NB4 (cell line): ENCODE results near the gene CYTH1.

Source experiments
- CTCF ChIP-seq: IDR thresholded peaks from one replicate; pipeline ENCODE4 v1.5.1; 2012; ENCODE audit warnings: low read depth, low read length
- MAX ChIP-seq: IDR thresholded peaks from 2 replicates; pipeline ENCODE4 v1.6.1; 2011; ENCODE audit warnings: low read depth, low read length
- MYC ChIP-seq: IDR thresholded peaks from 2 replicates; pipeline ENCODE4 v1.6.1; 2011; ENCODE audit warnings: low read depth, low read length
- POLR2A ChIP-seq: IDR thresholded peaks from 2 replicates; pipeline ENCODE4 v1.6.1; 2011; ENCODE audit warnings: mild to moderate bottlenecking; ENCODE audit not compliant: insufficient read length; ENCODE audit errors: extremely low read depth

- no peak for TF ChIP-seq CTCF
- TF ChIP-seq POLR2A, result no peak
- TF ChIP-seq MYC, result no peak
- TF ChIP-seq MAX, result no peak
These were observed 3.6 kb upstream of the CYTH1 start for GRCh38 chr17:78785663-78786057.
